K562 (cell line): ENCODE results near the gene NINJ1. TPM values are rescaled to one million over a fixed set of nuclear protein-coding genes. Genes with fewer than 3 reads are reported as not detected.
A peak's percentile ranks its signal among the peaks of the same experiment; 100 is the strongest.

ENCODE experiments used
- CEBPG ChIP-seq, 3 experiments: fragments of 200-800 bp in 1 of 3; sonication (Bioruptor generic) in 1 of 3; sonication (generic) in 1 of 3; formaldehyde crosslinking in 1 of 3; IDR thresholded peaks in 2 of 3; conservative IDR thresholded peaks in 1 of 3; 2 replicates each; pipeline versions ENCODE4 v1.6.1 to v1.8.0; 2016 to 2022; ENCODE audit warnings: missing compliant biosample characterization in 2 of 3, missing genetic modification characterization in 2 of 3, mild to moderate bottlenecking in 1 of 3, missing genetic modification reagents in 1 of 3
- CHCHD3 ChIP-seq: fragments of 250-450 bp; sonication (Bioruptor Pico); IDR thresholded peaks from 2 replicates; pipeline ENCODE4 v2.1.2; 2022; ENCODE audit warnings: mild to moderate bottlenecking
- CHD1 ChIP-seq: fragments of 200-600 bp; sonication (generic); IDR thresholded peaks from one replicate; pipeline ENCODE4 v1.6.1; 2012; ENCODE audit warnings: mild to moderate bottlenecking, moderate library complexity, low read length, inconsistent platforms
- CTCF ChIP-seq, 3 experiments: IDR thresholded peaks in 2 of 3; conservative IDR thresholded peaks in 1 of 3; 2 replicates each; pipeline ENCODE4 v1.5.1; 2011 to 2012; ENCODE audit warnings: low read length in 3 of 3, mild to moderate bottlenecking in 3 of 3, control low read depth in 2 of 3, improper control_type of control experiment in 1 of 3, inconsistent platforms in 1 of 3, low read depth in 1 of 3, mixed read lengths in 1 of 3, moderate library complexity in 1 of 3; ENCODE audit not compliant: insufficient read depth in 2 of 3
- E2F6 ChIP-seq, 2 experiments: IDR thresholded peaks; 2 replicates each; pipeline ENCODE4 v1.6.1; 2011; ENCODE audit warnings: borderline replicate concordance in 1 of 2, control low read depth in 1 of 2, low read depth in 1 of 2, low read length in 1 of 2, mild to moderate bottlenecking in 1 of 2, mixed read lengths in 1 of 2, moderate library complexity in 1 of 2; ENCODE audit not compliant: insufficient read depth in 1 of 2, insufficient read length in 1 of 2, poor library complexity in 1 of 2, severe bottlenecking in 1 of 2; ENCODE audit errors: extremely low read depth in 1 of 2
- ETV5 ChIP-seq: sonication (generic); formaldehyde crosslinking; IDR thresholded peaks from 2 replicates; pipeline ENCODE4 v1.4.0; 2020; ENCODE audit warnings: low read depth, mild to moderate bottlenecking, missing genetic modification reagents
- NCOA2 ChIP-seq, 2 experiments: fragments of 450-650 bp; IDR thresholded peaks; 2 replicates each; pipeline ENCODE4 v1.6.1; 2018; ENCODE audit warnings: mild to moderate bottlenecking in 2 of 2, moderate library complexity in 1 of 2; ENCODE audit not compliant: partially characterized antibody in 2 of 2
- NFE2L1 ChIP-seq: fragments of 450-650 bp; IDR thresholded peaks from 2 replicates; pipeline ENCODE4 v1.6.1; 2016; ENCODE audit warnings: missing genetic modification characterization, low read depth, mild to moderate bottlenecking, missing compliant biosample characterization, moderate library complexity, borderline replicate concordance
- RREB1 ChIP-seq: fragments of 250-450 bp; sonication (Bioruptor Pico); IDR thresholded peaks from 2 replicates; pipeline ENCODE4 v1.4.0; 2020
- SAP30 ChIP-seq: fragments of 200-600 bp; sonication (generic); IDR thresholded peaks from 2 replicates; pipeline ENCODE4 v1.6.1; 2012; ENCODE audit warnings: borderline replicate concordance, low read depth, mild to moderate bottlenecking, moderate library complexity, low read length, control low read depth, inconsistent platforms; ENCODE audit not compliant: insufficient read depth, poor library complexity, severe bottlenecking
- SP1 ChIP-seq: sonication (generic); formaldehyde crosslinking; IDR thresholded peaks from 2 replicates; pipeline ENCODE4 v1.8.1; 2022; ENCODE audit warnings: mild to moderate bottlenecking, missing genetic modification reagents
- TBP ChIP-seq: optimal IDR thresholded peaks from 2 replicates; pipeline ENCODE3; 2011; ENCODE audit warnings: low read depth, low read length, improper control_type of control experiment
- ZFP1 ChIP-seq: fragments of 450-650 bp; formaldehyde crosslinking; IDR thresholded peaks from 2 replicates; pipeline ENCODE4 v1.4.0; 2020; ENCODE audit warnings: mild to moderate bottlenecking, mixed read lengths
- ZNF24 ChIP-seq: fragments of 450-650 bp; IDR thresholded peaks from 2 replicates; pipeline ENCODE4 v1.6.1; 2016
- ZNF584 ChIP-seq: fragments of 200-800 bp; sonication (Bioruptor generic); IDR thresholded peaks from 2 replicates; pipeline ENCODE4 v1.6.1; 2016; ENCODE audit warnings: low read depth, mild to moderate bottlenecking, missing genetic modification characterization, missing compliant biosample characterization
- ZNF644 ChIP-seq: fragments of 200-800 bp; sonication (Bioruptor generic); IDR thresholded peaks from 2 replicates; pipeline ENCODE4 v1.6.1; 2016; ENCODE audit warnings: low read depth, missing genetic modification characterization, missing compliant biosample characterization
- polyA plus RNA-seq, 8 experiments: library from polyadenylated mRNA; depleted of rRNA in 4 of 8; stranded (reverse) in 5 of 8; unstranded in 3 of 8; fragments of >200 nt; fragmentation: Nextera tagmentation in 2 of 8; fragmentation: Illumina TruSeq in 1 of 8; extraction: Ambion mirVana in 2 of 8; extraction: Trizol in 1 of 8; gene quantifications; 2 replicates each; pipeline versions ENCODE4 v1.2.1 to v1.2.3, GENCODE V29; 2011 to 2014; ENCODE audit warnings: inconsistent platforms in 1 of 8, missing spikeins in 1 of 8
- total RNA-seq, 7 experiments: library from RNA; depleted of rRNA in 6 of 7; stranded (reverse); fragments of >200 nt in 6 of 7; fragmentation: Illumina TruSeq in 2 of 7; extraction: Trizol in 2 of 7; gene quantifications; 2 replicates each; pipeline versions ENCODE4 v1.2.1 to v1.2.3, GENCODE V29; 2011 to 2021; ENCODE audit warnings: low replicate concordance in 1 of 7
- TF ChIP-seq, protein P1 (sequence below): sonication (generic); formaldehyde crosslinking; IDR thresholded peaks from 2 replicates; pipeline ENCODE4 v1.8.0; 2022; ENCODE audit warnings: missing genetic modification reagents, mild to moderate bottlenecking, moderate library complexity, borderline replicate concordance

NINJ1 gene
- total and polyA plus RNA-seq, 9 of the 15 experiments (the other 6 are each of a cell fraction or from before 2014, with no cell fraction given): 0.13 to 8.4 (median 4.9) TPM

- TF ChIP-seq TBP (no peak), ZNF24 (no peak), NFE2L1 (tag) (no peak), CHD1 (peak; percentile 3), CHCHD3 (no peak), SAP30 (peak; percentile 45), E2F6 (IDR thresholded peaks at IDR 0.05; ENCODE audit: borderline replicate concordance in 1 of 2, extremely low read depth in 1 of 2, insufficient read depth in 1 of 2, insufficient read length in 1 of 2, low read depth in 1 of 2, low read length in 1 of 2, poor library complexity in 1 of 2, severe bottlenecking in 1 of 2) (peak; percentile 29 to 53), NCOA2 (IDR thresholded peaks at IDR 0.05; ENCODE audit: partially characterized antibody in 2 of 2) (no peak), ZFP1 (CRISPR knock-in tag) (no peak), RREB1 (CRISPR knock-in tag) (0 out of 2 replicates have a peak, but pooled peaks have one; percentile 25), CEBPG (CRISPR knock-in tag; IDR thresholded peaks at IDR 0.05) (no peak; the same call in 1 of the 2 replicates), CEBPG (tag; conservative IDR thresholded peaks at IDR 0.05 in 1 of 2, IDR thresholded peaks at IDR 0.05 in 1 of 2) (peak in 1 of 2 experiments; percentile 5; a peak in 1 of 4 replicates), ZNF584 (CRISPR knock-in tag) (no peak), SP1 (CRISPR knock-in tag) (0 out of 2 replicates have a peak, but pooled peaks have one; percentile 6), CTCF (IDR thresholded peaks at IDR 0.05 in 2 of 3, conservative IDR thresholded peaks at IDR 0.05 in 1 of 3; ENCODE audit: insufficient read depth in 2 of 3, low read depth in 1 of 3, low read length in 3 of 3) (no peak), ETV5 (no peak), ZNF644 (no peak)
- TF ChIP-seq, protein P1, sequence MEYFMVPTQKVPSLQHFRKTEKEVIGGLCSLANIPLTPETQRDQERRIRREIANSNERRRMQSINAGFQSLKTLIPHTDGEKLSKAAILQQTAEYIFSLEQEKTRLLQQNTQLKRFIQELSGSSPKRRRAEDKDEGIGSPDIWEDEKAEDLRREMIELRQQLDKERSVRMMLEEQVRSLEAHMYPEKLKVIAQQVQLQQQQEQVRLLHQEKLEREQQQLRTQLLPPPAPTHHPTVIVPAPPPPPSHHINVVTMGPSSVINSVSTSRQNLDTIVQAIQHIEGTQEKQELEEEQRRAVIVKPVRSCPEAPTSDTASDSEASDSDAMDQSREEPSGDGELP (CRISPR knock-in tag): peak; percentile 93
Observed at GRCh38 chr9:93133681-93134014, 403 bp downstream of the NINJ1 start (continued).
